Stimulated activated CD8-positive, alpha-beta memory T cell treated with anti-CD3 and anti-CD28 coated beads, Interleukin-12 subunit alpha, Interleukin-12 subunit beta, amount 100 ng/mL, for 1 hour (primary cell): ENCODE measurements around the gene IQGAP1.
"Not testable (repeated sequence)": the region's sequence is repeated elsewhere in the genome, so short reads cannot be mapped to it uniquely, and the experiment has no call there.

ENCODE experiments used
- DNase-seq: peaks from one replicate; pipeline ENCODE4 v3.0.0-alpha.2; 2020; ENCODE audit warnings: low read depth

Gene IQGAP1, protein sequence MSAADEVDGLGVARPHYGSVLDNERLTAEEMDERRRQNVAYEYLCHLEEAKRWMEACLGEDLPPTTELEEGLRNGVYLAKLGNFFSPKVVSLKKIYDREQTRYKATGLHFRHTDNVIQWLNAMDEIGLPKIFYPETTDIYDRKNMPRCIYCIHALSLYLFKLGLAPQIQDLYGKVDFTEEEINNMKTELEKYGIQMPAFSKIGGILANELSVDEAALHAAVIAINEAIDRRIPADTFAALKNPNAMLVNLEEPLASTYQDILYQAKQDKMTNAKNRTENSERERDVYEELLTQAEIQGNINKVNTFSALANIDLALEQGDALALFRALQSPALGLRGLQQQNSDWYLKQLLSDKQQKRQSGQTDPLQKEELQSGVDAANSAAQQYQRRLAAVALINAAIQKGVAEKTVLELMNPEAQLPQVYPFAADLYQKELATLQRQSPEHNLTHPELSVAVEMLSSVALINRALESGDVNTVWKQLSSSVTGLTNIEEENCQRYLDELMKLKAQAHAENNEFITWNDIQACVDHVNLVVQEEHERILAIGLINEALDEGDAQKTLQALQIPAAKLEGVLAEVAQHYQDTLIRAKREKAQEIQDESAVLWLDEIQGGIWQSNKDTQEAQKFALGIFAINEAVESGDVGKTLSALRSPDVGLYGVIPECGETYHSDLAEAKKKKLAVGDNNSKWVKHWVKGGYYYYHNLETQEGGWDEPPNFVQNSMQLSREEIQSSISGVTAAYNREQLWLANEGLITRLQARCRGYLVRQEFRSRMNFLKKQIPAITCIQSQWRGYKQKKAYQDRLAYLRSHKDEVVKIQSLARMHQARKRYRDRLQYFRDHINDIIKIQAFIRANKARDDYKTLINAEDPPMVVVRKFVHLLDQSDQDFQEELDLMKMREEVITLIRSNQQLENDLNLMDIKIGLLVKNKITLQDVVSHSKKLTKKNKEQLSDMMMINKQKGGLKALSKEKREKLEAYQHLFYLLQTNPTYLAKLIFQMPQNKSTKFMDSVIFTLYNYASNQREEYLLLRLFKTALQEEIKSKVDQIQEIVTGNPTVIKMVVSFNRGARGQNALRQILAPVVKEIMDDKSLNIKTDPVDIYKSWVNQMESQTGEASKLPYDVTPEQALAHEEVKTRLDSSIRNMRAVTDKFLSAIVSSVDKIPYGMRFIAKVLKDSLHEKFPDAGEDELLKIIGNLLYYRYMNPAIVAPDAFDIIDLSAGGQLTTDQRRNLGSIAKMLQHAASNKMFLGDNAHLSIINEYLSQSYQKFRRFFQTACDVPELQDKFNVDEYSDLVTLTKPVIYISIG (N-terminal part only)

DNA sequence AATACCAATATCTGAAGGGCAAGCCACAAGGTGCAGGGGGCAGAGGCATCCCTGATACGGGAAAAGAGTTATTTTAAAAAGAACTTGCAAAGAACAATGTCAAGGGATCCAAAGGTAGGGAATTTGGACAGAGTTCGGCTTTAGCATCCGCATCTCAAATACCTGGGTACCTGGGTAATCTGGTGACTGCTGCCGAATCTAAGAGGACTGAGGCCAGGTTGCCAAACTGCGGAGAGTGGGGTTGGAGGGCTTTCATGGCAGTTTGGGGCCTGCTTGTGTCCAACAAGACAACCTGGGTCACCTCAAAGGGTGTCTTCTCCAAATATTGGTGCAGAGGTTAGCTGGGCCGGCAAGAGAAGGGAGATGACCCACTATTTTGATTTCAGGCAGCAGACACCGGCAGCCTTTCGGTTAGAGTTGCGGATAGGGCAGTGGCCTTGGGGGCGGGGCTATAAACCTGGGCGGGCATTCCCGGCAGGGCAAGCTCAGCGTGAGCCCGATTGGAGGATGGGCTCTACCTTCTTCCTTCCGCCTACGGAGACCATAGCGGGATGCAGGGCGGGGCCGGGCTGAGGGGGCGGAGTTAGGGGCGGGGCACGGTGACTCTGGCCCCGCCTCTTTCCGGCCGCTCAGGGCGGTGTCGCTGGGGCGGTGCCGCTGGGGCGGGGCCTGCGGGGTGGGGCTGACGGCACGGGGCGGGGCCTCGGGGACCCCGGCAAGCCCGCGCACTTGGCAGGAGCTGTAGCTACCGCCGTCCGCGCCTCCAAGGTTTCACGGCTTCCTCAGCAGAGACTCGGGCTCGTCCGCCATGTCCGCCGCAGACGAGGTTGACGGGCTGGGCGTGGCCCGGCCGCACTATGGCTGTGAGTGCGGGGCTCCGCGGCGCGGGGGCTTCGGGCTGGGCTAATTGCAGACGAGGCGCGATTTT, at the start of gene IQGAP1:
Gene IQGAP1, plus strand, starts transcription at position 709 of the 928 bp plus-strand sequence. Its CDS starts 100 bp downstream, at position 809.
- peak; percentile 88 for DNase-seq

DNA sequence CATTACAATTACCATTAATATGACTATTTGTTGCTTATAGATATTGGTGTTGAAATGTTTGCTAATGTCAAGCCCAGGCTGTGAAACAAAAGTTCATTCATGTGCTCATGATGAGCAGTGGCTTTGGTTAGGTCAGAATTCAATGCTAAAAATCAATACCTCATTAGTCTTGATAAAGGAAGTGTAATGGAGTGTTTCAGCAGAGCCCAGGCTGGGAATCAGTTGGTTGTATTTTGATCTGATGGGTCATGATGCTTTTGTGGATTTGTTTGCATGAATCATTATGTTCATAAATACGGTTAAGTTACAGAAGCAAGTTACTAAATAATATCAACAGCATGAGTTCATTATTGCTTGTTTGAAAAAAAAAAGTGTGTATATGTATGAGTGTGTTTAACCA, 49.5 kb upstream of the IQGAP1 start:
- DNase-seq: no peak

DNA sequence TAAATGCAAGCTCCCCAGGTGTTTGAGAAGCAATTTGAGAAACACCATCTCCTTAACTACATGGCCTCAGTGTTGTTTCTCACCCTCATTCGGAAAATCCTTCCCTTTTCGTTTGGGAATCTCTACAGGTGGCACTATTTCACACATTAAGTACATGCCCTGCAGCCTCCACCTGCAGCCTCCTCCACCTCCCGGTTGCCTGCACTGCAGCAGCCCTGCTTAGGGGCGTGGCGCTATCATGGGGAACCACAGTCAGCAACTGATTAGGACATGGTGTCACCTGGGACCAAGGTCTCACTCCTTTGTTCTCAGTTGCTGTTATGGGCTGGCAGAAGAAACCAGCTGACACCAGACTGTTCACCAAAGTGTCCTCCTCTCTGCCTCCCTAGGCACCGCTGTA, 47.7 kb upstream of the IQGAP1 start:
- DNase-seq: no peak

DNA sequence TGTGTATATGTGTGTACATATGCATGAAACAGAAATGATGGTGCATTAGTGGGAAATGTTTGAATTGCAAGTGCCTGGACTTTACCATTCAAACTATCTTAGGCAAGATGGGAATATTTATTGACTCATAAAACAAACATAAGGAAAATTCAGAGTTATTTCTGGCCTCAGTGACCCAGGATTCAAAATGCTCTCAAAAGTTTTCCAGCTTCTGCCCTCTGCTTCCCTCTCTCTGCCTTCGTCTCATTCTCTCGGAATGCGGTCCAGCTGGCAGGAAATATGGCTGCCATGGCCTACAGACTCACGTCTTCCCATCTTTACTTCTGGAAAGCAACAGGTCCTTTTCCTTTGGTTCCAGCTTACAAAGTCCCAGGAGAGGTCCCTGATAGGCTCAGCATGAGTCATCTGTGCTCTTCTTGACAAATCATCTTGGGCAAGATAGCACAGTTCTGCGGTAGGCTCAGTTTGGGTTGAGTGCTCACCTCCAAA, 44.7 kb upstream of the IQGAP1 start:
- no peak for DNase-seq

DNA sequence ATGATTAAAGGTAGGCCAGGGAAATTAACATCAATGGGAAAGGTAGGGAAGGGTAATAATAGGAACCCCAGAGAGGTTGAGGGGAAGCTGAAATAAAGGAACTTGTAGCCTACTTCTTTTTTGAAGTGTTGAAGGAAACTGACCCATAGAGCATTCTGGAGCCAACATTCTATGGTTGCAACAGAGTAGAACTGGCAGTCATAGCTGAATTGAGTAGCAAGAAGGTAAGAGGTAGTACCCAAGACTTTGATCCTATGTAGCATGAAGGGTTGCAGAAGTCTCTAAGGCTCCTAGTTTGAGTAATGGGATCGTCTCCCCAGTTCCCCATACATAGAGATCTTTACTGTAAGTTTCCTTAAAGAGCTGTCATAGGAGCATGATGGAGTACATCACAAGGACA, 43.4 kb upstream of the IQGAP1 start:
- no peak for DNase-seq

DNA sequence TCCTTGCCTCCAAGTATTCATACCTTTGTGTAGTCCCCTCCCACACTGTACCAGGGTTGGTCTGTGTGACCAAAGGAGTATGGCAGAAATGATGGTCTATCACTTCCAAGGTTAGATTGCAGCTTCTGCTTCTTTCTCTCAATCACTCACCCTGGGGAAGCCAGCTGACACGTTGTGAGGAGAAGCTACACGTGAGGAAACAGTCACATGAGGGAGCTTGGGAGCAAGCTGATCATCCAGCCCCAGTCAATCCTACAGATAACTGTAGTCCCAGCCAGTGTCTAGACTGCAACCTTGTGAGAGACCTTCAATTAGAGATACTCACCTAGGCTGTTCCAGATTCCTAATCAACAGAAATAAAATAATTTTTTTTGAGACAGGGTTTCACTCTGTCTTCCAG, 42.2 kb upstream of the IQGAP1 start:
- DNase-seq: no peak

DNA sequence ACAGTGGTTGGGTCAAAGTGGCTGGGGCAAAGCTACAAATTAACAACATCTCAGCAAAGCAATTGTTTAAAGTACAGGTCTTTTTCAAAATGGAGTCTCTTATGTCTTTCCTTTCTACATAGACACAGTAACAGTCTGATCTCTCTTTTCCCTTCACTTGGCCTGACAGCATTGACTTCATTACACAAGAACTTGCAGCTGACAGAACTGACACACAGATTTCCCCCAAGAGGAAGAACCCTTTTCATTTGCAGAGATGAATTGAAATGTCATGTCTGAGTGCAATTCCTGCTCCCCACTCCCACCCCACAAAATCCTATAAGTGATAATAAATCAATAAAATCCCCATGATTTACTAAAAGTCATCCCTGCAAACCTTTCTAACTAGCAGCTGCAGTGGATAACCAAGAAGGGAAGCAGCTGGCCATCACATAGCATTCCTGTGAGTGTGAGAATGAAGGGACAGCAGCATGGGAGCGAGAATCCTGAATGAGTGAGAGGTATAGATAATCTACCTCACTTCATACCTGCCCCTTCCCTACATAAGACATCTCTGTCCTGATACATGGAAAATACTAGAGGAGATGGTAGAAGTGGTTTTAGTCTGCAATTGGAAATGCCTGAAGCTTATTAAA, 40.5 kb upstream of the IQGAP1 start:
- not testable (repeated sequence) for DNase-seq

DNA sequence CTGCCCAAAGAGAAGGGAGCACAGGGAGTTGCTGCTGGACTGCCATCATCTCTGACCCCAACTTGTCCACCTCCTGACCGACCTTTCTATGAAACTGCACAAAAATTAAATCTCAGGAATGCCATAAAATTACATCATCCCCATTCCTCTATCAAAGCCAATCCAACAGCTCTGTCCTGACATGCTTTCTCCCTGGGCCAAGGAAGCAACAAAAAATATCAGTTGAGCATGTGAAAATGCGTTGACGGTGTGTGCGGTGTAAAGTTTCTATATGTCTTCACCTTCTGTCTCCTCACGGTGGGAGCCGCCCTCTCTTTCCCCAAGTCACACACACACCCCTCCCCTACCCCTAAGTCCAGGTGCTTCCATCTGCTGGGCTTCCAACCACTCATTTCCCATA, 39.6 kb upstream of the IQGAP1 start:
- DNase-seq: no peak

DNA sequence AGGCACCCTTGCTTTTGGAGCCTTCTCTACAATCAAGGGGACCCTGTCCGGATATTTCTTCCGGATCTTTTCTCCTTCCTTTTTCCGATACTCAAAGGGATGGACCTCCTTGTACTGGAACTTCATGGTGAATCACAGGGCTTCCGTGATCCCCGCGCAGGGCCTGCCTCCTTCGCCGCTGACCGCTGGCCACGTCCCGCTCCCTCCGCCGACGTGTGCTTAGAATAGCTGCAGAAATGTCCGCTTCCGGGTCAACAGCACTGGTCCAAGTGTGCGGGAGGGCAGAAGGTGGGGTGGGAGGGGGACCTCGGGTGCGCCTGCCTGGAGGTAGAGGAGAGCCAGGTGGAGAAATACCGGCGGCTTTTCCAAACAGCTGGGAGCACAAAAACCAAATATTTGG, 39.0 kb upstream of the IQGAP1 start:
- DNase-seq: no peak

DNA sequence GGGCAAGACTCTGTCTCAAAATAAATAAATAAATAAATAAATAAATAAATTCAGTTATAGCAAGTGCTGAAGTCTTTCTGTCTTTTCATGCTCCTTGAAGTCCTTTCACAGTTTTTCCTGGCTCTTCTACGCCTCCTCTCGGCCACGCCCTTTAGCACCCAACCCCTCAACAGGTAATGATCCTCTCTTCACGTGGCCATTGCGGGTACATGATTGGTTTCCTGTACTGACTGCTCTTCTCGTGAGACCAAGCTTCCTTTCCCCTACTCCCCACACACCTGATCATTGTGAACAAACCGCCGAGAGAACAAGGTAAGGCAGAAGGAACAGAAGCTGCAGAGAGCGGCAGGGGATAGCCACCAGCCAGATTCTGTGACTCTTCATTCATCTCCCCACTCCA, 38.2 kb upstream of the IQGAP1 start:
- DNase-seq: no peak

DNA sequence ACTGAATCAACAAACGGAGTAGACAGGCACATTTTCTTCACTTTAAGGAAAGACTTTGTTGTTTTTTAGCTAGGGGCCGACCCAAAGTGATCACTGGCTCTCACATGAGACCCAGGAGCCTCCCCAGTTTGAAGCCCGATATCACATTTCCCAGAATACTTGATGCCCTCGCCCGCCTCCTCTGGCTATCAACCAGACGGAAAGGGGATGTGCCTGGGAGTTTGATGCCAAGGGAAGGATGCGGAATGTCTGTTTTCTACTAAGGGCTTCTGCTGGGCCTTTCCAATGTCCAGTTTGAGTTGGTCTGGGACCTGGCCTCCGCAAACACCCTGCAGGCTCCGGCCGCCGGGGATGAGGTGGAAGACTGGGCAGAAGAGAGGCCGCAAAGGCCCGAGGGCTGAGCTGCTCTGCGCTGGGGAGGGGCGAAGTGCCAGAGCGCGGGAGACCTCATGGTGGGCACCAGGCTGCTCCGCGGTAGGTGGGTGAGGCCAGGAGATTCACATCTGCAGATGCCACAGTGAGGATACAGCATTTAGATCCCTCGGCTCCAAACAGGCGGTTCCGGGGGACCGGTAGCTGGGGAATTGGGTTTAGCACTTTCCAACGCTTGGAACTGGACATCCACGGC, 36.4 kb upstream of the IQGAP1 start:
- no peak for DNase-seq

DNA sequence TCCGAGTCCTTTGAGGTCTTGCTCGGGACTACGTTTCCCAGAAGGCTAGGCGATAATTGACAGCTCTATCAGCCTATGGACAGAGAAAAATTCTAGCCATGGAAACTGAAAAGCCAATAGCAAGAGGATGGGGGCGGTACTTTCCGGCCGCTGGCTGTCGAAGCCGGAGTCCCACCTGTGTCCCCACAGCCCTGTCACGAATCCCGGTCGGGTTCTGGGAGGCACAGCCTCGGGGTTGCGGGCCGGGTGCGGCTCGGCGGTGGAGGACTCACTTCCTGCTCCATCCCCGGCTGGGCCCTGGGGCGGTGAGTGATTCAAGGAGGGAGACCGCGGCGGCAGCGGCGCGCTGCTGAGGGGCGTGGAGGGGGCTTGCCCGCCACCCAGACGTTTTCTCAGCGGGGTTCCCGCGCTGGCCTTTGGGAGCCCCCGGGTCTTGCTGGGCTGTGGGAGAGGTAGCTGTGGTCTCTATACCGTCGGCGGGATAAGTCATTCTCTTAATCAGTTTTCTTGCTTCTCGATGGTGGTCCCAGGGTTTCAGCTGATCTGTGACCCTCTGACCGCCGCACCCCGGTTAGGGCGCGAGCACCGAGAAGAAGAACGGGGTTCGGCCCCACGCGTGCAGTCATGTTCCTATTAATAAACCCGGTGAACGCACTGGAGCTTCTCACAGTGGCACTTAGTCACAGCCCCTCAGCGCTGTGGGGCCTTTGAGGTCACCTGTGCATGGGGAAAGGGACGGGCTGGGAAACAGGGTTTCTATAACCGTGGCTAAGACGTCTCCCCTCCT, 35.7 kb upstream of the IQGAP1 start, which contains the start of gene ZNF774:
Gene ZNF774, plus strand, starts transcription at position 178 of the 787 bp plus-strand sequence. CDS start 2,377 bp downstream, outside the sequence.
- peak; percentile 80 for DNase-seq

DNA sequence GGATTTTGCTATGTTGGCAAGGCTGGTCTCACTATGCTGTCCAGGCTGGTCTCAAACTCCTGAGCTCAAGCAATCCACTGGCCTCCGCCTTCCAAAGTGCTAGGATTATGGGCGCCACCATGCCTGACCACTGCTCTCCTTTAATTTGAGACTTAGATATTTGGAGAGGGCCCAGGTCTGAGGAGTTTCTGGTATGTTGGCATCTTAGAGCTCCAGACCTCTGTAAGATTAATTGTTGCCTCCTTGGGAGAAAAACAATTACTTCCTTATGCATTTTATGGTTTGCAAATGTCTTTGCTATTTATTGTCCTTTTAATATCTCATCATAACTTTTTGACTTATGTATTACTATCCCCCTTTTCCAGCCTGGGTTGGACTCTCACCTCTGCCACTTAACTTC, 33.1 kb upstream of the IQGAP1 start:
- DNase-seq: no peak

DNA sequence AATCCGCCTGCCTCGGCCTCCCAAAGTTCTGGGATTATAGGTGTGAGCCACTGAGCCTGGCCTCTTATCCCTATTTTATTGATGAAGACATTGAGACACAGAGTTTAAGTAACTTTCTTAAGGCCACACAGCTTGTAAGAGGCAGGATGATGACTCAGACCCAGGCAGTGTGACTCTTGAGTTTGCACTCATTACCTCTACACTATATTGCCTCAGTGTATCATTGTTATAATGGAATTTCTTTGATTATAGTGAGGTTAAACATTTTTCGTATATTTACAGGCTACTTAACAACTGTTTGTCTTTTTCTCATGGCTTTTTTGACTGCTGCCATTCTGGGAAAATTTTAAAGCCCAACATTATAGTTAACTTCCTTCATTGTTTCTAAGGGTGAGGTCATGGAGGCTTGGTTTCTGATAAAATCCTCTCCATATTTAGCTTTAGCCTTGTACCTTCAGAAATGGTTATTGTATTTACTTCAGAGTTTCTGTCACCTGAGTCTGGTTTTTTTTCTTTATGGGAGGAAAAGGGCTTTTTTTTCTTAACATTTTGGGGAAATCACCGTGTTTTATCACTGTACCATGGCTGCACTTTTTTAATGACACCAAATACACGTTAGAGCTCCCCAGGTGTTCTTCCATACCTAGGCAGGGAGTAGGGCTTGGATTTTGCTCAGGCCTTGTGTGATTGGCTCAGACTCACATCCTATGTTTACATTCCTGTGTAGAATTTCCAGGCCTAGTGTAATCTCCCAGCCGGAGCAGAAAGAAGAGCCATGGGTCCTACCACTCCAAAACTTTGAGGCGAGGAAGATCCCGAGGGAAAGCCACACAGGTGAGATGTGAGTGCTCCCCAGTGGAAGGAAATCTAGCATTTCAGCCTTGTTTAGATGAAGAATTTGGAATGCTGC, 29.7 kb upstream of the IQGAP1 start:
- no peak for DNase-seq

DNA sequence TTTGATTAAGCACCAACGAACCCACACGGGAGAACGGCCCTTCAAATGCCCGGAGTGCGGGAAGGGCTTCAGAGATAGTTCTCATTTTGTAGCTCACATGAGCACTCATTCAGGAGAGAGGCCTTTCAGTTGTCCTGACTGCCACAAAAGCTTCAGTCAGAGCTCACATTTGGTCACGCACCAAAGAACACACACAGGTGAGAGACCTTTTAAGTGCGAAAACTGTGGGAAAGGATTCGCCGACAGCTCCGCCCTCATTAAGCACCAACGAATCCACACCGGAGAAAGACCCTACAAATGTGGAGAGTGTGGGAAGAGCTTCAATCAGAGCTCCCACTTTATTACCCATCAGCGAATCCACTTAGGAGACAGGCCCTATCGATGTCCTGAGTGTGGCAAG, 27.3 kb upstream of the IQGAP1 start:
- no peak for DNase-seq

DNA sequence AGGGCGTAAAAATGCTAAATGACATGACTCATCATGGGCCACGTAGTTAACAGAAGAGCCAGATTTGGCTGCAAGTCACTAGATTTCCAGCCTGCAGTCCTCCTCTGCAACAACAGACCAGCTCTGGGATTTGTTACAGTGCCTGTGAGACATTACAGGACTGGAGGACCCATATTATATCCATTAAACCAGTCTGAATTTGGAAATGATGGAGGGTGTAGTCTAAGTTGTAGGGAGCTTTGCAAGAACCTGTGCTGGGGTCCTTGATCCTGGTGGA, 25.2 kb upstream of the IQGAP1 start:
- DNase-seq: no peak

DNA sequence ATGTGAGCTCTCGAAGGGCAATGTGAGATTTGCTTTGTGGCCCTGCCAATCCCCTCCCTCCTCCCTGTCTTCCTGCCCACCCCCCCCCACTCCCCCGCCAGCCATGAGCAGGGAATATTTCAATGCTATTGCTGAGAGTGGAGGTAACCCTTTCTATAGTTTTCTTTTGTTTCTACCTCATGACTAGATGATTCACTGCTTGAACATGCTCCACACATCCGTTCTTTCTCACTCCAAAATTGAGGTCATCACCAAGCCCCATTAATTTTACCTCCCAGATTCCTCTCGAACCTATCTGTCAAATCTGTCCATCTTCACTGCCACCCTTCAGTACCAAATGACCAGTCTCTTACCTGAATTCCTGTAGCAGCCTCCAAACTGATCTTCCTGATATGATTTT, 23.8 kb upstream of the IQGAP1 start:
- no peak for DNase-seq

DNA sequence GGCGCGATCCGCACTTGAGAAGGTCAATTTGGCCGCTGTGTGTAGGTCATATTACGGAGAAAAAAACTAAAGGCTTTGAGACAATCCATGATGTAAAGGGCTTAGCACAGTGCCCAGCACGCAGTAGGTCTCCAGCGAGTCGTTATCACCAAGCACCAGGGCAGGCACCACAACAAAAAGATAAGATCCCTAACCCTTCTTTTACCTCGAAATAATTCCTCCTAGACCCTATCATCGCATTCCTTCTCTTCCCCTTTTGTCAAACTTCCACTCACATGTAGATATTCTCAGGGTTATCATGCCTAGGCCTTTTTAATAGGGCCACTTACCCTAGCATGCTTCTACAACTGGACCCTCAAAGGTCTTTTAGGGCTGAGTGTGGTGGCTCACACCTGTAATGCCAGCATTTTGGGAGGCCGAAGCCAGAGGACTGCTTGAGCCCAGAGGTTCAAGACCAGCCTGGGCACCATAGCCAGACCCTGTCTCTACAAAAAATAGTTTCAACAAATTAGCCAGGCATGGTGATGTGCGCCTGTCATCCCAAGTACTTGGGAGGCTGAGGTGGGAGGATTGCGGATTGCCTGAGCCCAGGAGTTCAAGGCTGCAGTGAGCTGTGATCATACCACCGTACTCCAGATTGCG, 22.5 kb upstream of the IQGAP1 start:
- no peak for DNase-seq
